GM12872 (cell line): ENCODE data around the gene CSAD.
A peak's percentile ranks its signal among the peaks of the same experiment; 100 is the strongest.

Source experiments
- TF ChIP-seq, protein P1 (sequence below): IDR thresholded peaks from 3 replicates; pipeline ENCODE4 v1.5.1; 2011; ENCODE audit warnings: low read depth, mild to moderate bottlenecking, low read length, moderate library complexity; ENCODE audit not compliant: insufficient read depth

CSAD gene

DNA sequence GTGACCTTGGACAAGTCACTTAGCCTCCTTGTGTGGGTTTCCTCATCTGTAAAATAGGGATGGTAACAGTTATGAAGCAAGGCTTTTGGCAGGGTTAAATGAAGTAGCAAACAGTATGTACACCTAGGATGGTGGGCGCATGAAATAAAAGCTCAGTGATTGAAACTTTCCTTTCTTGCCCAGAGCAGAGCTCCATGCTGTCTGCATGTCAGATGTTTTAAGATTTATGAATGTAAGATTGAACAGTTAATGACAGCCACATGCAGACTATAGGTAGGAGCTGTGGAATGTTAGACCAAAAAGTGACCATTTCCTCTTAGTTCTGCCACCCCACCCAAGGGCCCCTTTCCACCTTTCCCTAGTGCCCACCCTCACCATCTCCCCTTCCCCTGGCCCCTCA, 14.2 kb upstream of the CSAD start:
- TF ChIP-seq, protein P1, sequence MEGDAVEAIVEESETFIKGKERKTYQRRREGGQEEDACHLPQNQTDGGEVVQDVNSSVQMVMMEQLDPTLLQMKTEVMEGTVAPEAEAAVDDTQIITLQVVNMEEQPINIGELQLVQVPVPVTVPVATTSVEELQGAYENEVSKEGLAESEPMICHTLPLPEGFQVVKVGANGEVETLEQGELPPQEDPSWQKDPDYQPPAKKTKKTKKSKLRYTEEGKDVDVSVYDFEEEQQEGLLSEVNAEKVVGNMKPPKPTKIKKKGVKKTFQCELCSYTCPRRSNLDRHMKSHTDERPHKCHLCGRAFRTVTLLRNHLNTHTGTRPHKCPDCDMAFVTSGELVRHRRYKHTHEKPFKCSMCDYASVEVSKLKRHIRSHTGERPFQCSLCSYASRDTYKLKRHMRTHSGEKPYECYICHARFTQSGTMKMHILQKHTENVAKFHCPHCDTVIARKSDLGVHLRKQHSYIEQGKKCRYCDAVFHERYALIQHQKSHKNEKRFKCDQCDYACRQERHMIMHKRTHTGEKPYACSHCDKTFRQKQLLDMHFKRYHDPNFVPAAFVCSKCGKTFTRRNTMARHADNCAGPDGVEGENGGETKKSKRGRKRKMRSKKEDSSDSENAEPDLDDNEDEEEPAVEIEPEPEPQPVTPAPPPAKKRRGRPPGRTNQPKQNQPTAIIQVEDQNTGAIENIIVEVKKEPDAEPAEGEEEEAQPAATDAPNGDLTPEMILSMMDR = no peak

DNA sequence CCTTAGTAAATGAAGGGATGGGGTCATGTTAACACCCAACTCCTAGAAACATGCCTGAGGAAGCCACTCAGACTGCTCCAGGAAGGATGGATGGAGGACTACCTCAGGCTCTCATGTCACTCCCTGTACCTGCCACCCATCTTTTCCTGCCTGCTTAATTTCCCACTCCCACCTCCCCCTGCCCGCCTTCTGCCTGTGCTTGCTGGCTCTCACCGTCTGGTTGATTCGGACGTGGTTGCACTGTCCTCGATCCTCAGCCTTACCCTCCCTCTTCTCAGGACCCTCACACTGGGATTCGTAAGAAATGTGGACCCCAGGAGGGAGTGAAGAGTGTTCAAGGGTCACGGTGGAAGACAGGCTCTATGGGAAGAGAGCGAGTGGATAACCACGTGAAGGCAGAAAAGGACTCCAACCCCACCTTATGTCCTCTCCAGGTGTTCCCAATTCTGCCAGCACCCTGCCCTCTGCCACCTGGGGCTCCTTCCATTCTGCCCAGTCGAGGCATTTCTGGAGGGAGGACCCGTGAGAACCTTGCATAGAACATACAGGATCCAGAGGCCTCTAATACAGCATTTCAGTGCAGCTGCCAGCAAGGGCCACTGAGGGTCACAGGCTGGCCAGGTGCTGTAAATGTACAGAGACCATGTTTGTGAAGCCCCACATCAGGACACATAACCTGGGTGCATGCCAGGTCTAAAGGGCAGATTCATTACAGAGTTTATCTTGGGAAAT, 13.4 kb upstream of the CSAD start:
- TF ChIP-seq, protein P1 = no peak

DNA sequence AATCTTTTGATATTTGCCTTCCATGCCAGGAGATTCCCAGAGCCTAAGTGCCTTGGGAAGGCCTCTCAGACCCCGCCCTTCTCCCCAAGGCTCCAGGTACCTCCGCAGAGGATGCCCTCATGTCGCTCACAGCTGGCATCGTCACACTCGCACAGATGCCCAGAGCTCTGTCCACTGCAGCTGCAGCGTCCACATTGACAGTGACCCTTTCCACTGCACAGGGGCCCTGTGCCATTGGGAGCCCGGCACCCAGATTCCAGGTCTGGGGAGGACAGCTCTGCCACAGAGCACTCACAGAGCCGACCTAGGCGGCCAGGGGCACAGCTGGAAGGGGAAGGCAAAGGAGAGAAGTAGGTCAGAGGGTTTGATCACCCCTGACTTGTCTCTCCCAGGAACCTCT, 12.3 kb upstream of the CSAD start:
- TF ChIP-seq, protein P1 = no peak

DNA sequence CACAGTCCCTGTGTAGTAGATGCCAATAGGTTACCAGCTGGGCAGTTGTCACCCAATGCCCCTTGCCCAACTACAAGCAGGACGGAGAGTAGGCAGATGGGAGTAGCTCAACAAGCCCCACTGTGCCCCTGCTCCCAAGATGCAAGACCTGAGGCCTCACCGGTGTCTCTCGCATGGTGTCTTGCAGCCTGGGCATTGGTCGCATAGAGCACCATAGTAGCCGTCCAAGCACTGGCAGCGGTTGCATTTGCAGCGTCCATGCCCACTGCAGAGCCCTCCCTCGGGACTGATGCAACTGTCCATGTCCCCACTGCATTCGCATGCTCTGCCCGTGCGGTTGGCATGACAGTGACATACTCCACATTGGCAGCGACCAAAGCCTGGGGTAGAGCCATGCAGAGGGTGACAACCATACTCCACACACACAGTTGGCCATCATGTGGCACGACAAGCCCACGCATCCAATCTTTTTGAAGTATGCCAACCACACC, 11.9 kb upstream of the CSAD start:
- TF ChIP-seq, protein P1 = no peak

DNA sequence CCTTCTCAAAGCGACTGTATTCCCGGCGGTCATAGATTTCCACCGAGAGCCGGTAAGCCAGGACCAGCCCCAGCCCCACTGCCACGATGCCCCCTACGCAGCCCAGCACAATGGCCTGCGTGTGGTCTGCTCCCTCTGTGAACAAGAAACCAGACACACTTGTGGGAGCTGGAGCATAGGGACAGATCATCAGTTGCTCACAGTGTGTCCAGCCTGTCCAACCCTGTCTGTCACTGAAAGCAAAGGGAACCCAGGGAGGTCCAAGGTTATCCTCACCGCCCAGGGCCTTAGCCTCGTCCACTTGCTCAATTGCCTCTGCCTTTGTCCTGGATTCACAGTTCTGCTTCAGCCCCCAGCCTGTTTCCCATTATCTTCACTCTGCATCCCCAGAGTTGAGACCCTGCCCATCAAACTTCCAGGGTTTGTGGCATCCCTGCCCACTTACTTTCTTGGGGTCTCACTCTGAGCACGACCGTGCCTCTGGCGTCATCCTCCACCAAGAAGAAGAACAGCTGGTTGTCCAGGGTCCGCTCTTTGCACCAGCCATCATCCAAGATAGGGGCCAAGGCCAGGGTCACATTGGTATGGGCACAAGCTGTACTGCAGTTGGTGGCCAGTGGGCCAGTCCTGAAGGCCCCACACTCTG, 11.3 kb upstream of the CSAD start:
- TF ChIP-seq, protein P1 = no peak

DNA sequence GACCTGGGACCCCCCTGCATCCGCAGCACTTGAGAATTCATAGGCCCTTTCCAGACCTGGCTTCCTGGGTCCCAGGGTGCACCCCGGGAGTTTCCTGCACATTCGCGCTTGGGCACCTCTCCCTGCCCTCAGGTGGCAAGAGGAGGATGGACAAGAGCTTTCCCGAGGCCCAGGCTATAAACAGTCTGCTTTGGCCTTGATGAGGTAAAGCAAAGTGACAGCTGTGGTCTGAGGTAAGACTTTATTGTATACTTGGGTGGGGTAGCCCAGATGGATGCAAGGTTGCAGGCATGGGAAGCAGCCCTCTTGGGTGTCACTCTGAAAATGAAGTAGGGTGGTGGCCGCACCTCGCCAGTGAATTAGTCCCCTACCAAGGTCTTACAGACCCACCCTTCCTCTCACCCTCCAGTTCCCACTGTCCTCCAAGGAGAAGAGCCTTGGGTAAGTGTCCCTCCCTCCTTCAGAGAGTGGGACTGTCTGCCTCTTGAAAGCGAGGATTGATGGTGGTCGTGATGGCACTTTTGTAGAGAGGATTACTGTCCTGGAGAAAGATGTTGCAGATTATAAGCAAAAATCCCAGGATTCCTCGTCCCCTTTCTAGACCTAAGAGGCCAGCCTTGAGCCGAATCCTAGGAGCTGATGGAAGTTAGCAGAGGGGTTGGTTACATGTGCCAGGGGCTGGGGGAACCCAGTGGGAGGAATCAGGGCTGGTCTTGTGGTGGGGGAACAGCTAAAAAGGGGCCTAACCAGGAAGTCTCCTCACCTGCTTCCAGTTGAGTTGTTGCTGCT, 10.6 kb upstream of the CSAD start:
- TF ChIP-seq, protein P1 = no peak

DNA sequence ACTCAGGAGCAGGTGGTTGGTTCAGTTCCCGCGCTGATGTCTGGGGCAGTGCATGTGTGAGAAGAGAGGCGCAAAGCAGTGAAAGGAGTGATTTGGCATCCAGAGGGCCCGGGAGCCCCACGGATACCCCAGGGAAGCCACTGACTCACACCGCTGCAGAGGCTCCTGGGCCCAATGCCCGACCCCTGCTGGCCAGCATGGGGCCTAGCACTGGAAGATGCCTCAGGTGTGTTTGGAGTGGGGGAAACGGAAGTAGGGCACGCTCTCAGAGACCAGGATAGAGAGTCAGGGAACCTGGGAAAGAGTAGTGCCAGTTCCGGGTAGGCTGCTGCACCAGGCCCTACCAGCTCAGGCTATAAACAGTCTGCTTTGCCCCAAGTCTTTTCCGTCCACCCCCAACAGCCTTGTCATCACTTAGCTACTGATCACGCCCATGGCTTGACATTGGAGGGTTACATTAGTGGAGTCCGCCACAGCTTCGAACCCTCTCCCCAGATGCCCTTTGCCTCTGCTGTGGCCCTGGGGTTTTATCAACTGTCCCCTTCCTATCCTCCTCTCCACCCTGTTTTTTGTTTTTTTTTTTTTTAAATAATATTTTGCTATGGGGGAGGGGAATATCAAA, 9.5 kb upstream of the CSAD start:
- TF ChIP-seq, protein P1 = peak; percentile 86
